ENCODE results near the gene PPME1. TPM values are rescaled to one million over a fixed set of nuclear protein-coding genes. Genes with fewer than 3 reads are reported as not detected.

Gene PPME1
- total and polyA plus RNA-seq, 2 of the 4 experiments (the other 2 are of a cell fraction) = 42.3 to 89.5 TPM

GRCh38 chr11:74134661-74135060 is 36.4 kb upstream of the PPME1 start:
- no peak overlapping the region for H2AFZ ChIP-seq (replicated peaks; ENCODE audit: low read length, poor library complexity)
- DNase-seq = no peak
- peak overlapping the region; percentile 32; the same call in 1 of the 2 replicates for H3K23ac ChIP-seq (ENCODE audit: low read depth, low read length)
- no peaks in the 10 kb centered on the region for H4K20me1 ChIP-seq (ENCODE audit: insufficient read depth, low read length)
- peak overlapping the region; percentile 86 for H3K4ac ChIP-seq (ENCODE audit: low read depth, low read length)
- no peak overlapping the region for H3K9ac ChIP-seq (ENCODE audit: low read depth, low read length)
- no peak overlapping the region for H2AK9ac ChIP-seq (replicated peaks; ENCODE audit: low read depth, low read length, poor library complexity)
- dilution Hi-C loops (cut with HindIII; ENCODE audit: low sequenced_read_pairs, unreplicated experiment) (no loop called here), intact Hi-C loops (cut with micrococcal nuclease) (loop anchor here (5.0 kb wide), 2 partner anchors 38 to 588 kb away; partner anchors contain the start of genes C2CD3 and PPME1), in situ Hi-C loops (cut with MboI; ENCODE audit: low sequenced_read_pairs) (no loop called here)
- peak overlapping the region; percentile 83 for H2BK120ac ChIP-seq (ENCODE audit: low read depth, low read length)
- peaks cover 4% of the 10 kb centered on the region; the same call in 1 of the 2 replicates for H3K36me3 ChIP-seq (ENCODE audit: control insufficient read depth, insufficient read depth, low read length)
- peak overlapping the region; percentile 75; the same call in 1 of the 2 replicates for H3K14ac ChIP-seq (replicated peaks; ENCODE audit: low read depth, low read length)
- peaks cover 2% of the 10 kb centered on the region; the same call in 1 of the 2 replicates for H3K9me1 ChIP-seq (ENCODE audit: insufficient read depth, low read length)
- H3K9me3 ChIP-seq (ENCODE audit: control insufficient read depth, insufficient read depth, low read length) = no peaks in the 10 kb centered on the region
- no peak for TF ChIP-seq CTCF (conservative IDR thresholded peaks at IDR 0.05; ENCODE audit: low read depth, low read length)
- no peak for TF ChIP-seq POLR2A (IDR thresholded peaks at IDR 0.05; ENCODE audit: low read depth, low read length)
- TF ChIP-seq FOS (IDR thresholded peaks at IDR 0.05; ENCODE audit: low read depth, low read length) = no peak
- TF ChIP-seq MAFK (IDR thresholded peaks at IDR 0.05; ENCODE audit: low read depth, low read length) = no peak
- no peak for TF ChIP-seq NFE2L2 (IDR thresholded peaks at IDR 0.05; ENCODE audit: low read depth, low read length)
- TF ChIP-seq USF2 (IDR thresholded peaks at IDR 0.05; ENCODE audit: low read depth, low read length) = no peak
- TF ChIP-seq ELK1 (IDR thresholded peaks at IDR 0.05; ENCODE audit: borderline replicate concordance, low read depth, low read length) = no peak
- no peak for TF ChIP-seq RAD21 (IDR thresholded peaks at IDR 0.05; ENCODE audit: low read length)
- TF ChIP-seq CEBPB (IDR thresholded peaks at IDR 0.05; ENCODE audit: low read depth, low read length) = no peak
- no peak for TF ChIP-seq MXI1 (IDR thresholded peaks at IDR 0.05; ENCODE audit: borderline replicate concordance, low read depth, low read length)
- TF ChIP-seq CHD1 (IDR thresholded peaks at IDR 0.05; ENCODE audit: low read depth, low read length) = no peak
- no peak for TF ChIP-seq RFX5 (IDR thresholded peaks at IDR 0.05; ENCODE audit: low read depth, low read length)
- no peak for TF ChIP-seq MAZ (IDR thresholded peaks at IDR 0.05; ENCODE audit: borderline replicate concordance, low read depth, low read length)
- TF ChIP-seq SMC3 (IDR thresholded peaks at IDR 0.05; ENCODE audit: low read depth, low read length) = no peak
- TF ChIP-seq BHLHE40 (IDR thresholded peaks at IDR 0.05; ENCODE audit: low read depth, low read length) = no peak
- TF ChIP-seq RCOR1 (IDR thresholded peaks at IDR 0.05; ENCODE audit: insufficient replicate concordance, low read length) = no peak
- H3K18ac ChIP-seq (ENCODE audit: low read depth, low read length) = peak overlapping the region; percentile 84
- peak overlapping the region; percentile 93 for H2BK5ac ChIP-seq (ENCODE audit: low read depth, low read length, poor library complexity, severe bottlenecking)
- peaks cover 28% of the 10 kb centered on the region for H3K4me1 ChIP-seq (ENCODE audit: control insufficient read depth, insufficient read depth, low read length)
- peak overlapping the region; percentile 91 for H2AK5ac ChIP-seq (ENCODE audit: low read depth, low read length)
- H2BK20ac ChIP-seq (ENCODE audit: low read depth, low read length) = peak overlapping the region; percentile 58; the same call in 1 of the 2 replicates
- no peak for ATAC-seq (ENCODE audit: low read depth)
- H3K4me3 ChIP-seq (ENCODE audit: insufficient read depth, low read depth, low read length) = no peak overlapping the region
- peak overlapping the region; percentile 76 for H3K27ac ChIP-seq (ENCODE audit: insufficient read depth, low read length)
- BruUV-seq (replicated peaks) = no TSS peak
- POLR2A ChIA-PET (ENCODE audit: unreplicated experiment) = interaction anchor here (0.5 kb wide), 1 partner anchor 16 kb away, joined by 3 read pairs; no protein-coding TSS in a partner anchor
- H3K27me3 ChIP-seq (ENCODE audit: control insufficient read depth, insufficient read depth, low read length) = no peaks in the 10 kb centered on the region
- CTCF ChIA-PET = interaction anchor here (0.9 kb wide), 1 partner anchor 33 kb away, joined by 3 read pairs; no protein-coding TSS in a partner anchor
- H3K56ac ChIP-seq (ENCODE audit: extremely low read depth, insufficient read depth, low read length) = no peak overlapping the region
- H2BK15ac ChIP-seq (ENCODE audit: low read depth, low read length) = peak overlapping the region; percentile 79; the same call in 1 of the 3 replicates
- peak overlapping the region; percentile 70 to 81; a peak in 3 of 4 replicates for H4K8ac ChIP-seq (ENCODE audit: low read depth in 2 of 2, low read length in 2 of 2)
- peaks cover 2 to 15% of the 10 kb centered on the region in 2 experiments; a peak in 2 of 4 replicates for H3K79me1 ChIP-seq (ENCODE audit: low read depth in 1 of 2, low read length in 2 of 2)
- H4K5ac ChIP-seq (ENCODE audit: low read depth, low read length) = peak overlapping the region; percentile 80; the same call in 1 of the 2 replicates
- peak overlapping the region; percentile 82 for H4K91ac ChIP-seq (ENCODE audit: insufficient read depth, low read depth, low read length)
- no CpG with 5 or more reads among the region's 3 CpGs for WGBS, 2 experiments (ENCODE audit: extremely low coverage in 2 of 2, insufficient read length in 1 of 2)
- H3K4me2 ChIP-seq (ENCODE audit: low read depth, low read length) = no peak overlapping the region
